ENCODE results near the gene IFI35. TPM values are rescaled to one million over a fixed set of nuclear protein-coding genes. Genes with fewer than 3 reads are reported as not detected.

The IFI35 gene
- total and polyA plus RNA-seq, 4 donors = 24.8 to 45.2 (median 34.7) TPM

GRCh38 chr17:43056051-43056450 lies 49.5 kb downstream of the IFI35 start:
- intact Hi-C loops (cut with DNase I) = no loop called here
- H3K36me3 ChIP-seq (ENCODE audit: control insufficient read depth in 1 of 2, insufficient read depth in 2 of 2, low read length in 1 of 2) = no peaks in the 10 kb centered on the region
- DNase-seq (no peak), ATAC-seq (ENCODE audit: low FRiP score) (no peak)
- no peaks in the 10 kb centered on the region for H3K27me3 ChIP-seq (ENCODE audit: control insufficient read depth in 1 of 2, insufficient read depth in 2 of 2, low read length in 1 of 2)
- H3K4me1 ChIP-seq (ENCODE audit: control insufficient read depth in 1 of 2, insufficient read depth in 2 of 2, low read length in 2 of 2) = no peaks in the 10 kb centered on the region
- no peak overlapping the region for H3K4me3 ChIP-seq (ENCODE audit: low read length in 2 of 2)
- no peak overlapping the region for H3K27ac ChIP-seq (ENCODE audit: low read depth in 1 of 2, low read length in 2 of 2)
- H3K9me3 ChIP-seq (ENCODE audit: control insufficient read depth, low read length) = no peaks in the 10 kb centered on the region
- WGBS, 2 donors = 95 to 96% methylated on average over 7 of the region's 7 CpGs

GRCh38 chr17:43062984-43063638 lies 56.5 kb downstream of the IFI35 start:
- no peaks in the 10 kb centered on the region for H3K36me3 ChIP-seq (ENCODE audit: control insufficient read depth in 1 of 2, insufficient read depth in 2 of 2, low read length in 1 of 2)
- H3K4me1 ChIP-seq (ENCODE audit: control insufficient read depth in 1 of 2, insufficient read depth in 2 of 2, low read length in 2 of 2) = no peaks in the 10 kb centered on the region
- H3K9me3 ChIP-seq (ENCODE audit: control insufficient read depth, low read length) = no peaks in the 10 kb centered on the region
- no peak overlapping the region for H3K27ac ChIP-seq (ENCODE audit: low read depth in 1 of 2, low read length in 2 of 2)
- 93% methylated on average over 10 of the region's 10 CpGs for WGBS, 2 donors
- intact Hi-C loops (cut with DNase I) = no loop called here
- ATAC-seq (ENCODE audit: low FRiP score) (no peak), DNase-seq (no peak)
- no peak overlapping the region for H3K4me3 ChIP-seq (ENCODE audit: low read length in 2 of 2)
- no peaks in the 10 kb centered on the region for H3K27me3 ChIP-seq (ENCODE audit: control insufficient read depth in 1 of 2, insufficient read depth in 2 of 2, low read length in 1 of 2)

Other genes starting within 250 kb of the IFI35 start
- gene RAMP2, start 245.6 kb upstream of the IFI35 start, total RNA-seq = 10 to 100 TPM; 27.1 to 77.7 TPM
- 10 to 100 TPM in 1 of 2 donors, 1 to 10 TPM in 1; 8.1 to 14.5 TPM for gene RAMP2, start 245.6 kb upstream of the IFI35 start, polyA plus RNA-seq
- gene VPS25, start 233.3 kb upstream of the IFI35 start, total RNA-seq = 10 to 100 TPM; 31.2 to 33.8 TPM
- 10 to 100 TPM; 45.5 to 46.8 TPM for gene VPS25, start 233.3 kb upstream of the IFI35 start, polyA plus RNA-seq
- under 1 TPM; 0.19 to 0.24 TPM for gene WNK4, start 226.2 kb upstream of the IFI35 start, total RNA-seq
- gene WNK4, start 226.2 kb upstream of the IFI35 start, polyA plus RNA-seq = 1 to 10 TPM in 1 of 2 donors, not detected in 1; 1.1 TPM
- gene COA3, start 208.1 kb upstream of the IFI35 start, total RNA-seq = 10 to 100 TPM; 31.7 to 34.8 TPM
- gene COA3, start 208.1 kb upstream of the IFI35 start, polyA plus RNA-seq = 100 to 1,000 TPM in 1 of 2 donors, 10 to 100 TPM in 1; 75.9 to 117 TPM
- under 1 TPM in 1 of 2 donors, not detected in 1; 0.81 TPM for gene CNTD1, start 207.9 kb upstream of the IFI35 start, total RNA-seq
- 1 to 10 TPM in 1 of 2 donors, under 1 TPM in 1; 0.33 to 2.1 TPM for gene CNTD1, start 207.9 kb upstream of the IFI35 start, polyA plus RNA-seq
- 10 to 100 TPM; 66.9 to 76.9 TPM for gene BECN1, start 182.5 kb upstream of the IFI35 start, total RNA-seq
- 100 to 1,000 TPM in 1 of 2 donors, 10 to 100 TPM in 1; 67.8 to 105 TPM for gene BECN1, start 182.5 kb upstream of the IFI35 start, polyA plus RNA-seq
- 10 to 100 TPM; 57.7 to 69.8 TPM for gene PSME3, start 173.4 kb upstream of the IFI35 start, total RNA-seq
- 10 to 100 TPM; 41.1 to 58.6 TPM for gene PSME3, start 173.4 kb upstream of the IFI35 start, polyA plus RNA-seq
- gene AOC2, start 162.2 kb upstream of the IFI35 start, total RNA-seq = 1 to 10 TPM; 1.8 to 2.6 TPM
- gene AOC2, start 162.2 kb upstream of the IFI35 start, polyA plus RNA-seq = under 1 TPM; 0.25 to 0.38 TPM
- 100 to 1,000 TPM; 270 to 344 TPM for gene AOC3, start 155.6 kb upstream of the IFI35 start, total RNA-seq
- gene AOC3, start 155.6 kb upstream of the IFI35 start, polyA plus RNA-seq = 100 to 1,000 TPM in 1 of 2 donors, 10 to 100 TPM in 1; 82.1 to 107 TPM
- not detected for gene G6PC1, start 106.0 kb upstream of the IFI35 start, total RNA-seq
- gene G6PC1, start 106.0 kb upstream of the IFI35 start, polyA plus RNA-seq = 1 to 10 TPM in 1 of 2 donors, not detected in 1; 3.0 TPM
- gene AARSD1, start 42.3 kb upstream of the IFI35 start, total RNA-seq = 10 to 100 TPM; 38.2 to 39.0 TPM
- gene AARSD1, start 42.3 kb upstream of the IFI35 start, polyA plus RNA-seq = 10 to 100 TPM; 30.2 to 87.0 TPM
- gene PTGES3L, start 26.7 kb upstream of the IFI35 start, total RNA-seq = 1 to 10 TPM; 2.5 to 6.6 TPM
- 1 to 10 TPM; 3.2 to 5.5 TPM for gene PTGES3L, start 26.7 kb upstream of the IFI35 start, polyA plus RNA-seq
- 10 to 100 TPM; 10.6 to 16.0 TPM for gene RUNDC1, start 26.2 kb upstream of the IFI35 start, total RNA-seq
- gene RUNDC1, start 26.2 kb upstream of the IFI35 start, polyA plus RNA-seq = 1 to 10 TPM; 2.4 to 7.3 TPM
- gene RPL27, start 8.4 kb upstream of the IFI35 start, total RNA-seq = 100 to 1,000 TPM; 723 to 755 TPM
- 1,000 to 10,000 TPM; 3,011 to 6,939 TPM for gene RPL27, start 8.4 kb upstream of the IFI35 start, polyA plus RNA-seq
- 100 to 1,000 TPM; 165 to 241 TPM for gene VAT1, start 15.6 kb downstream of the IFI35 start, total RNA-seq
- gene VAT1, start 15.6 kb downstream of the IFI35 start, polyA plus RNA-seq = 10 to 100 TPM; 55.7 to 65.3 TPM
- gene RND2, start 18.4 kb downstream of the IFI35 start, total RNA-seq = 1 to 10 TPM; 1.1 to 2.7 TPM
- gene RND2, start 18.4 kb downstream of the IFI35 start, polyA plus RNA-seq = 1 to 10 TPM; 2.0 to 3.9 TPM
- 1 to 10 TPM; 4.3 to 6.6 TPM for gene BRCA1, start 118.6 kb downstream of the IFI35 start, total RNA-seq
- gene BRCA1, start 118.6 kb downstream of the IFI35 start, polyA plus RNA-seq = 1 to 10 TPM in 1 of 2 donors, under 1 TPM in 1; 0.38 to 2.1 TPM
- gene NBR1, start 164.4 kb downstream of the IFI35 start, total RNA-seq = 10 to 100 TPM; 93.7 to 99.1 TPM
- 10 to 100 TPM; 52.3 to 55.4 TPM for gene NBR1, start 164.4 kb downstream of the IFI35 start, polyA plus RNA-seq
- 10 to 100 TPM; 20.2 to 37.2 TPM for gene TMEM106A, start 205.1 kb downstream of the IFI35 start, total RNA-seq
- 1 to 10 TPM; 2.5 to 5.0 TPM for gene TMEM106A, start 205.1 kb downstream of the IFI35 start, polyA plus RNA-seq
- gene CCDC200, start 221.8 kb downstream of the IFI35 start, total RNA-seq = not detected
- not detected for gene CCDC200, start 221.8 kb downstream of the IFI35 start, polyA plus RNA-seq
- 1,000 to 10,000 TPM; 2,414 to 5,422 TPM for gene RNU2-1, start 227.2 kb downstream of the IFI35 start, total RNA-seq
- gene RNU2-1, start 227.2 kb downstream of the IFI35 start, polyA plus RNA-seq = not detected

Data from aorta (tissue), 5 donors.